Loucy (cell line): ENCODE results near the gene PDE6C.
A peak's percentile ranks its signal among the peaks of the same experiment; 100 is the strongest.

Source experiments
- H2AFZ ChIP-seq: fragments of 200-600 bp; sonication (generic); 2 replicates; pipeline ENCODE4 v1.6.0; 2016; ENCODE audit warnings: antibody characterized with exemption, mild to moderate bottlenecking, low read length, moderate library complexity
- H3F3A ChIP-seq: fragments of 200-600 bp; 2 replicates; pipeline ENCODE4 v1.6.0; 2016; ENCODE audit warnings: antibody characterized with exemption, low read depth, mild to moderate bottlenecking
- H3K27me3 ChIP-seq: fragments of 200-600 bp; sonication (generic); 2 replicates; pipeline ENCODE4 v1.6.1; 2014; ENCODE audit warnings: low read length, mild to moderate bottlenecking; ENCODE audit not compliant: insufficient read depth, poor library complexity, severe bottlenecking
- H3K36me3 ChIP-seq: fragments of 200-600 bp; sonication (generic); 2 replicates; pipeline ENCODE4 v1.6.1; 2016; ENCODE audit warnings: low read length; ENCODE audit not compliant: insufficient read depth
- H3K4me1 ChIP-seq: fragments of 200-600 bp; sonication (generic); 2 replicates; pipeline ENCODE4 v1.5.1; 2014; ENCODE audit warnings: low read length, mild to moderate bottlenecking; ENCODE audit not compliant: insufficient read depth, poor library complexity, severe bottlenecking
- H3K4me2 ChIP-seq: fragments of 200-600 bp; sonication (generic); 2 replicates; pipeline ENCODE4 v1.6.0; 2014; ENCODE audit warnings: antibody characterized with exemption, low read length, low read depth, mild to moderate bottlenecking; ENCODE audit not compliant: poor library complexity, severe bottlenecking
- H3K4me3 ChIP-seq: fragments of 200-600 bp; sonication (generic); 2 replicates; pipeline ENCODE4 v1.5.1; 2014; ENCODE audit warnings: low read length, mild to moderate bottlenecking, mixed read lengths; ENCODE audit not compliant: poor library complexity, severe bottlenecking
- H3K79me2 ChIP-seq: fragments of 200-600 bp; sonication (generic); 2 replicates; pipeline ENCODE4 v1.6.1; 2014; ENCODE audit warnings: low read length; ENCODE audit not compliant: insufficient read depth
- H3K9ac ChIP-seq: fragments of 200-600 bp; sonication (generic); 2 replicates; pipeline ENCODE4 v1.6.0; 2014; ENCODE audit warnings: mild to moderate bottlenecking, low read depth, low read length, moderate library complexity; ENCODE audit not compliant: poor library complexity, severe bottlenecking
- H3K9me2 ChIP-seq: fragments of 200-600 bp; sonication (generic); replicated peaks from 2 replicates; pipeline ENCODE4 v1.6.1; 2016; ENCODE audit warnings: low read depth, low read length, mixed read lengths
- H3K9me3 ChIP-seq: fragments of 200-600 bp; sonication (generic); 2 replicates; pipeline ENCODE4 v1.6.1; 2014; ENCODE audit warnings: mild to moderate bottlenecking, antibody characterized with exemption, low read length, low read depth; ENCODE audit not compliant: insufficient read depth
- H4K20me1 ChIP-seq: fragments of 200-600 bp; sonication (generic); 2 replicates; pipeline ENCODE4 v1.6.0; 2014; ENCODE audit warnings: antibody characterized with exemption, low read length, mild to moderate bottlenecking; ENCODE audit not compliant: insufficient read depth, poor library complexity, severe bottlenecking
- EZH2phosphoT487 ChIP-seq: fragments of 200-600 bp; IDR thresholded peaks from 2 replicates; pipeline ENCODE4 v1.6.1; 2018; ENCODE audit warnings: antibody characterized with exemption, mild to moderate bottlenecking, moderate library complexity, borderline replicate concordance
- TF ChIP-seq, protein P1 (sequence below): fragments of 200-600 bp; sonication (generic); conservative IDR thresholded peaks from 2 replicates; pipeline ENCODE4 v1.5.1; 2014; ENCODE audit warnings: mild to moderate bottlenecking, antibody characterized with exemption, low read length

Gene PDE6C

DNA sequence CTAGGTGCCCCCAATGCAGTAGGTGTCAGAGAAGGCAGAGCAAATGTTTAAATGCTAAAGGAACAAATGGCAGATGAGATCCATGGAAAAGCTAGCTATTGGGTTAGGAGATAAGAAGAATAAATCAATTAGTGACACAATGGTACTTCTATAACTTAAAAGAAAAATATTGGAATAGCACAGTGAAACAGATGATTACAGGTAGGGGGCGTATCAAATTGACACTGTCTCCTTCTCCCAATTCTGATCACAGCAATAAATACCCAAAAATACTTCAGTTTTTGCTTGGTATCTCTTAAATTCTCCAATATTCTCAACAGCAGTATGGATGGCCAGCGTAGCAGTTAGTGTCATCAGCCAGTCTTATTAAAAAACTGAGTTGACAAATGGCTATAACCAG lies 84.9 kb downstream of the PDE6C start:
- Histone ChIP-seq H4K20me1 (peaks cover 8% of the 10 kb centered on the region), H3K9me3 (no peaks in the 10 kb centered on the region), H3K9ac (no peak overlapping the region), H3K4me1 (peaks cover 26% of the 10 kb centered on the region), H3K9me2 (no peaks in the 10 kb centered on the region), H3K27me3 (no peaks in the 10 kb centered on the region), H3K4me2 (peak overlapping the region; percentile 10), H3K79me2 (peaks cover 30% of the 10 kb centered on the region), H3K36me3 (peaks cover 22% of the 10 kb centered on the region), H3F3A (peaks cover 2% of the 10 kb centered on the region; the same call in 1 of the 2 replicates), H3K4me3 (no peak overlapping the region), H2AFZ (no peak overlapping the region)
- no peak for TF ChIP-seq EZH2phosphoT487
- TF ChIP-seq, protein P1, sequence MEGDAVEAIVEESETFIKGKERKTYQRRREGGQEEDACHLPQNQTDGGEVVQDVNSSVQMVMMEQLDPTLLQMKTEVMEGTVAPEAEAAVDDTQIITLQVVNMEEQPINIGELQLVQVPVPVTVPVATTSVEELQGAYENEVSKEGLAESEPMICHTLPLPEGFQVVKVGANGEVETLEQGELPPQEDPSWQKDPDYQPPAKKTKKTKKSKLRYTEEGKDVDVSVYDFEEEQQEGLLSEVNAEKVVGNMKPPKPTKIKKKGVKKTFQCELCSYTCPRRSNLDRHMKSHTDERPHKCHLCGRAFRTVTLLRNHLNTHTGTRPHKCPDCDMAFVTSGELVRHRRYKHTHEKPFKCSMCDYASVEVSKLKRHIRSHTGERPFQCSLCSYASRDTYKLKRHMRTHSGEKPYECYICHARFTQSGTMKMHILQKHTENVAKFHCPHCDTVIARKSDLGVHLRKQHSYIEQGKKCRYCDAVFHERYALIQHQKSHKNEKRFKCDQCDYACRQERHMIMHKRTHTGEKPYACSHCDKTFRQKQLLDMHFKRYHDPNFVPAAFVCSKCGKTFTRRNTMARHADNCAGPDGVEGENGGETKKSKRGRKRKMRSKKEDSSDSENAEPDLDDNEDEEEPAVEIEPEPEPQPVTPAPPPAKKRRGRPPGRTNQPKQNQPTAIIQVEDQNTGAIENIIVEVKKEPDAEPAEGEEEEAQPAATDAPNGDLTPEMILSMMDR: peak; percentile 47

DNA sequence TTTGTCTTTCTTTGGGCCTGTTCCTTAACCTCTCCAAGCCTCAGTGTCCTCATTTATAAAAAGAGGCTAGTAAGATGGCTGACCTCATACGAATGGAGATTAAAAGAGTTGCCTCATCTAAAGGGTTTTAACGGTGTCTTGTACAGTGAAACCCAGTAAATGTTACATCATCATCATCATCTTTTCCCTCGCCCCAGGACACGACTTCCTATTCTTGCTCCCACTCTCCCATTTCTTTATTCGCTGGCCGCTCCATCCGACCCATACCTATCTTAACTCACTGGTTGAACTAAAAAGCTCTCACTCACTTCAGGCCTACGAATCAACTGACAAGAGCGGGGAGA lies 89.5 kb downstream of the PDE6C start:
- Histone ChIP-seq H3K36me3 (peaks cover 3% of the 10 kb centered on the region; the same call in 1 of the 2 replicates), H4K20me1 (peaks cover 8% of the 10 kb centered on the region), H3K4me3 (peak overlapping the region; percentile 83), H3K9me3 (no peaks in the 10 kb centered on the region), H3K79me2 (peaks cover 24% of the 10 kb centered on the region), H3K27me3 (no peaks in the 10 kb centered on the region), H3K9ac (peak overlapping the region; percentile 81), H2AFZ (peak overlapping the region; percentile 100), H3F3A (peaks cover 2% of the 10 kb centered on the region; the same call in 1 of the 2 replicates), H3K4me1 (peaks cover 34% of the 10 kb centered on the region), H3K4me2 (peak overlapping the region; percentile 94), H3K9me2 (no peaks in the 10 kb centered on the region)
- TF ChIP-seq, protein P1: no peak
- no peak for TF ChIP-seq EZH2phosphoT487

DNA sequence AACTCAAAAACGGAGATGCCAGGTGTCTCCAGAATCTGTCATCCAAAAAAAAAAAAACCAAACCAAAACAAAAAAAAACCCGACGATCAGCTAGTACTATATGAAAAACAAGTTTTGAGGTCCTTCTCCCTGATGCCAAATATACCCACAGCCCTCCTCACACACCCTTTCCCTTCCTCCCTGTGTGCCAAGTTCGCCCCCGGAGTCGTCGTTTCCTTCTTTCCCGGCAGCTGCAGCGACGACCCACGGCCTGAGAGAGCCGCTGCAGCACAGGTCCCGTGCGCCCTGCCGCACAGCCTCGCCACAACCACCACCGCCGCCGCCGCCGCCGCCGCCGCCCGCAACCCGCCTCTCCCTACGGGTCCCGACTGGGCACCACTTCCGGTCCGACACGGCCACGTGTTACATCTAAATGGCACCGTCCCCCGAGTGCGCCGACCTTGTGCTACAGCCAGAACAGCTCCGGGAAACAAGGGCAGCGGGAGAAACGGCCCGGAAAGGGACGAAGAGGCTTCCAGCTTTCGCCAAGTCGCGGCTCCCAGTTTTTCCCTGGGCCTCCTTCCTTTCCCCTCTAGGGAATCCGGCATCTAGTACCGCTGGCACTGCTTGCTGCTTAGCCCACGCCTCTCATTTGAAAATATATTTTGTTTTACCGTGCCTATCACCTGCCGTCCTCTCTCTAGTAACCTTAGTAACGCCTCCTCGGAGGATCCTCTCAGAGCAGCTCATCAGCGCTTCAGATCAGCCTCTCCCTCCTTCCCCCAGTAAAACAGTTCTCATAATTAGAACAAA lies 90.1 kb downstream of the PDE6C start, which contains the start of gene FRA10AC1:
FRA10AC1 (minus strand) TSS at position 383 of the 792 bp plus-strand sequence. CDS start 2,486 bp downstream, outside the sequence.
- Histone ChIP-seq H3K4me3 (peak within 1 kb of the TSS; percentile 83), H3K36me3 (no peaks in the 10 kb centered on the region), H3K79me2 (peaks cover 24% of the 10 kb centered on the region), H4K20me1 (peaks cover 3% of the 10 kb centered on the region), H3K27me3 (no peaks in the 10 kb centered on the region), H3K9me3 (no peaks in the 10 kb centered on the region), H2AFZ (peak within 1 kb of the TSS; percentile 100), H3K9ac (peak within 1 kb of the TSS; percentile 81), H3K4me2 (peak within 1 kb of the TSS; percentile 94), H3K4me1 (peaks cover 34% of the 10 kb centered on the region), H3F3A (peaks cover 2% of the 10 kb centered on the region; the same call in 1 of the 2 replicates), H3K9me2 (no peaks in the 10 kb centered on the region)
- TF ChIP-seq EZH2phosphoT487: no peak
- TF ChIP-seq, protein P1: peak; percentile 44
